CD4-positive, alpha-beta T cell treated with Interleukin-17A for 1 hour (primary cell): ENCODE results near the gene FRMD6.
"Not testable (repeated sequence)": the region's sequence is repeated elsewhere in the genome, so short reads cannot be mapped to it uniquely, and the experiment has no call there.

Experiments used
- DNase-seq: peaks from one replicate; pipeline ENCODE4 v3.0.0-alpha.2; 2020

The FRMD6 gene

GRCh38 chr14:51727526-51727925 is 75.8 kb downstream of the FRMD6 start:
- DNase-seq = no peak

DNA sequence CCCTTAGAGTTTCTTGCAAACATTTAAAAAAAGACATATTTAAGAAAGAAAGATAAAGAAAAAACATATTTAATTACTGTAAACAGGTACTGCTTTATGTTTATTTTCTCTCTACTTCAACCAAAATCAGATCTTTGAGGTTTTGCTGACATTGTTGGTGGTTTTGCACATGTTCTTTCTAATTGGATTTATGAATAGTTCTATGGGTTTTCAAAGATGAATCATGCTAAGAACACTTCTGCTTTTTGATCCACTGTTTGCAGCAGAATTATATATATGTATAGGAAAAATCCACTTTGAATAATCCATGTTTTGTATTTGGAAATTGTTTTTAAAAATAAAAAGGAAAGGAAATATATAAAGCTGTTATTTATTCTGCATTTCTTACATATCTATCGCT is 78.4 kb downstream of the FRMD6 start:
- no peak for DNase-seq

DNA sequence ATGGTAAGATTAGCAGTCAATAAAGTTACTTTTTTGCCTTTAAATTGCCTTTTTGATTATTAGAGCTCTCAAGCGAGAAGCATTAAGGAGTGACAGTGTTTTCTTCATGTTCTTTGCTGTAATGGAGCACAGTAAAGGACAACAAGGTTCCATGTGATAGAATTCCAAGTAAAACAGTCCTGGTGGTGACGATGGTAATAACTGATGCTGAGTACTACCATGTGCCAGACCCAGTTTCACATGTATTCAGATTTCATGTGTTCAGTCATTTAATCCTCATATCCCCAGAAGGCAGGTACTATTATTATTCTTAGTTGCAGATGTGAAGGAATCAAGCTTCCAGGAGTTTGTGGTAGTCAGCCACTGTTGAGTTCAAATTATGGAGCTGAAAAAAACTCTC is 79.0 kb downstream of the FRMD6 start:
- no peak for DNase-seq

- DNase-seq = no peak
These were observed 80.9 kb downstream of the FRMD6 start for GRCh38 chr14:51732494-51733112.

DNA sequence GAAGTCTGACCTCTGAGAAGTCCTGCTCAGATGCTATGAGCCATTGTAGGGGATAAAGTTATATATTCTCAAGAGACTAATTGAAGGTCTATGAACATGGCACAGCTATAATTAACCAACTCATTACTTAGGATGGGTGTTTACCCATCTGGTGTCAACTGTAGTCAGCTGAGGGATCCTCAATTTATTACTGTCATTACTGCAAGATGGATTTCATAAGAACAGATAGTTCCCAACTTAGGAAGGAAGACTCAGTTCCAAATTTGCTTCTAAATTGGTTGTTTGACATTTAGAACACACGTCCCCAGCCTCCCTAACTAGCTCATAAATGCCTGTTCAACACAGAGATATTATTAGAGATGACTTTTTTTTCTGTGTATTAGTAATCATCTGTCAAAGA is 81.4 kb downstream of the FRMD6 start:
- DNase-seq = no peak

DNA sequence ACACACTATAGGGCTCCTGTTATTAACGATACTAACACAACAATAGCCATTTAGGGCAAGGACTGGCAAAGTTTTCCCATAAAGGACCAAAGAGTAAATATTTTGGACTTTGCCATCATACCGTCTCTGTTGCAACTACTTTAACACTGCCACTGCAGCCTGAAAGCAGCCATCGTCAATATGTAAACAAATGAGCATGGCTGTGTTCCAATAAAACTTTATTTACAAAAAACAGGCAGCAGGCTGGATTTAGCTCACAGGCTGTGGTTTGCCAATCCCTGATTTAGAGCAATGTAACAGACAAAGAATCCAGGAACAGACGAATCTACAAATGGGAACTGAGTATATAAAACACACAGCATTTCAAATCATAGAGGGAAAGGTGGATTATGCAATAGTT is 84.1 kb downstream of the FRMD6 start:
- DNase-seq = no peak

DNA sequence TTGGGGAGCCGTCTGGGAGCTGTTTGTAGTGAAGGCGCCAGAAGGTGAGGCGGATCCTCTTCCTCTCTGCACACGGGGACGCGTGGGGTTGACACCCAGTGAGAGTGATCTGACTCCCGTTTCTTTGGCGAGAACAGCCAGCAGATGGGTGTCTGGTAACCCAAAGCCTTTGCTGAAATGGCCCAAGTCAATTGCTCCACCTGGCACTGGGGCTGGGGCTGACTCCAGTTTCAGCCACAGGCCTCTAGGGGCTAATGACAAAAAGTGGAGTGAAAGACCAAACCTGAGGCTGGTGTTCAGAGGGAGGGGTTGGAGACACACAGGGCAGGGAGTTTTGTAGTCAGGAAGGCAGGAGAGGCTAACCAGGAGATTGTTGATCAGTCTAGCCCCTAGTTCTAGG is 87.0 kb downstream of the FRMD6 start:
- no peak for DNase-seq

GRCh38 chr14:51743588-51744000 is 91.9 kb downstream of the FRMD6 start:
- DNase-seq = no peak

- no peak for DNase-seq
These were observed 92.8 kb downstream of the FRMD6 start for GRCh38 chr14:51744372-51745130.

DNA sequence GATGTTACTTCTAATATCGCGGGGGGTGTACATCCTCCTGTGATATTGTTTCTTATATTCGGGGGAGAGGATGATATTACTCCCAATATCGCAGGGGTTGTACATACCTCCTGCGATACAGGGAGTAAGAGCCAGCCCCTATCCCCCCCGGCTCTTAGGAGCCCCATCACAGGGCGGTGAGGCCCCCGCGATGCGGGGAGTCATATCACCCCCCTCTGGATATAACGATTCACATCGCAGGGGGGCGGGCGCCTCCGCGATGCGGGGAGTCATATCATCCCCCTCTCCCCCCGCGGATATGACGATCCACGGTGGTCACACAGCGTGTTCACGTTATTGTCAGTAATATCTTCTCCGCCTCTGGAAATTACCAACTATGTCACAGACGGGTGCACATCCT is 95.1 kb downstream of the FRMD6 start:
- not testable (repeated sequence) for DNase-seq

DNA sequence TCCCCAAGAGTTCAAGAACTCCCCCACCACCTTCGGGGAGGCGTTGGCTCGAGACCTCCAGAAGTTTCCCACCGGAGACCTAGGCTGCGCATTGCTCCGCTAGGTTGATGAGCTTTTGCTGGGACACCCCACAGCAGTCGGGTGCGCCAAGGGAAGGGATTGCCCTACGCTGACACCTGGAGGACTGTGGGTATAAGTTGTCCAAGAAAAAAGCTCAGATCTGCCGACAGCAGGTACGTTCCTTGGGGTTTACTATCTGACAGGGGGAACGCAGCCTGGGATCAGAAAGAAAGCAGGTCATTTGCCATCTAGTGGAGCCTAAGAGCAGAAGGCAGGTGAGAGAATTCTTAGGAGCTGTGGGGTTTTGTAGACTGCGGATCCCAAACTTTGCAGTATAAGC is 98.8 kb downstream of the FRMD6 start:
- DNase-seq = no peak

- not testable (repeated sequence) for DNase-seq
These were observed 100.1 kb downstream of the FRMD6 start for GRCh38 chr14:51751611-51752345.

- DNase-seq = not testable (repeated sequence)
These were observed 106.0 kb downstream of the FRMD6 start for GRCh38 chr14:51757756-51758155.

DNA sequence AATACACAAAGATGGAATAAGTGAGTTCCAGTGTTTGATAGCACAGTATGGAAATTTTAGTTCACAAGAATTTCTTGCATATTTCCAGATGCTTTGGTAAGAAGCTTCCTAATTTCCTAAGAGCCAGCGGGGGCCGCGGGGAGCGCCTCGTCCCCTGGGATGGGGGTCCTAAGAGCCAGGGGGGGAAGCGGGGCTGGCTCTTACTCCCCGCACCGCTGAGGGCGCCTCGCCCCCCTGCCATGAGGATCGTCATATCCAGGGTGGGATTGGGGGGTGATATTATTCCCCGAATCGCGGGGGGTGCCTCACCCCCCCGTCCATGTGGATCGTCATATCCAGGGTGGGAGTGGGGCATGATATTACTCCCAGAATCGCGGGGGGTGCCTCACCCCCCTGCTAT is 108.2 kb downstream of the FRMD6 start:
- no peak for DNase-seq

GRCh38 chr14:51765726-51766125 is 114.0 kb downstream of the FRMD6 start:
- not testable (repeated sequence) for DNase-seq

GRCh38 chr14:51766586-51766985 is 114.9 kb downstream of the FRMD6 start:
- DNase-seq = not testable (repeated sequence)

- DNase-seq = not testable (repeated sequence)
These were observed 117.6 kb downstream of the FRMD6 start for GRCh38 chr14:51769261-51769660.

- DNase-seq = no peak
These were observed 122.5 kb downstream of the FRMD6 start for GRCh38 chr14:51774209-51774608.

- DNase-seq = peak; percentile 32
These were observed 124.6 kb downstream of the FRMD6 start for GRCh38 chr14:51776102-51776894.

- peak; percentile 83 for DNase-seq
These were observed 128.4 kb downstream of the FRMD6 start for GRCh38 chr14:51780006-51780692.
